Neuronal stem cell (in vitro differentiated cells): ENCODE data around the gene C18orf63.

ENCODE experiments used
- DNase-seq: peaks from one replicate; pipeline ENCODE4 v3.0.0-alpha.2; 2013; ENCODE audit warnings: low spot score
- H2AFZ ChIP-seq: one replicate; pipeline ENCODE4 v1.6.1; 2013; ENCODE audit warnings: mild to moderate bottlenecking, low read length, inconsistent platforms
- H2AK5ac ChIP-seq: 2 replicates; pipeline ENCODE4 v1.6.1; 2013; ENCODE audit warnings: low read depth, mild to moderate bottlenecking, inconsistent platforms, low read length, moderate library complexity, mixed read lengths
- H2BK120ac ChIP-seq: 2 replicates; pipeline ENCODE4 v1.6.1; 2013; ENCODE audit warnings: low read depth, mild to moderate bottlenecking, inconsistent platforms, low read length, moderate library complexity, mixed read lengths
- H2BK12ac ChIP-seq: one replicate; pipeline ENCODE4 v1.6.1; 2013; ENCODE audit warnings: low read length, inconsistent platforms
- H2BK15ac ChIP-seq: 2 replicates; pipeline ENCODE4 v1.6.1; 2013; ENCODE audit warnings: mild to moderate bottlenecking, low read length, inconsistent platforms, mixed read lengths
- H2BK5ac ChIP-seq: one replicate; pipeline ENCODE4 v1.6.1; 2013; ENCODE audit warnings: inconsistent platforms, mild to moderate bottlenecking, low read length, moderate library complexity
- H3K14ac ChIP-seq: one replicate; pipeline ENCODE4 v1.6.1; 2013; ENCODE audit warnings: low read length, inconsistent platforms
- H3K18ac ChIP-seq: 2 replicates; pipeline ENCODE4 v1.6.1; 2013; ENCODE audit warnings: low read length, inconsistent platforms
- H3K23ac ChIP-seq: 2 replicates; pipeline ENCODE4 v1.6.1; 2013; ENCODE audit warnings: low read depth, mild to moderate bottlenecking, mixed read lengths, low read length, inconsistent platforms; ENCODE audit not compliant: poor library complexity
- H3K27ac ChIP-seq: replicated peaks from 3 replicates; pipeline ENCODE4 v1.5.1; 2013; ENCODE audit warnings: low read length, inconsistent platforms
- H3K27me3 ChIP-seq, 3 experiments: 2 replicates each; pipeline ENCODE4 v1.6.1; 2013; ENCODE audit warnings: low read length in 3 of 3, mild to moderate bottlenecking in 2 of 3, inconsistent platforms in 1 of 3, low read depth in 1 of 3, mixed read lengths in 1 of 3, moderate library complexity in 1 of 3; ENCODE audit not compliant: control insufficient read depth in 3 of 3, insufficient read depth in 3 of 3
- H3K36me3 ChIP-seq, 2 donors: replicated peaks in 1 of 2; 2 replicates each; pipeline ENCODE4 v1.6.1; 2013; ENCODE audit warnings: low read length in 2 of 2; ENCODE audit not compliant: control insufficient read depth in 2 of 2, insufficient read depth in 2 of 2
- H3K4ac ChIP-seq: 2 replicates; pipeline ENCODE4 v1.6.1; 2013; ENCODE audit warnings: inconsistent platforms, mild to moderate bottlenecking, low read length, moderate library complexity
- H3K4me1 ChIP-seq, 2 donors: 1 replicate in 1 of 2; 2 replicates in 1 of 2; pipeline ENCODE4 v1.6.1; 2013; ENCODE audit warnings: low read length in 2 of 2, low read depth in 1 of 2; ENCODE audit not compliant: control insufficient read depth in 2 of 2, insufficient read depth in 1 of 2
- H3K4me2 ChIP-seq: one replicate; pipeline ENCODE4 v1.6.1; 2013; ENCODE audit warnings: mild to moderate bottlenecking, low read length, inconsistent platforms; ENCODE audit not compliant: insufficient read depth, poor library complexity, severe bottlenecking
- H3K4me3 ChIP-seq, 2 donors: 2 replicates each; pipeline ENCODE4 v1.5.1; 2013; ENCODE audit warnings: low read length in 2 of 2, mild to moderate bottlenecking in 2 of 2, inconsistent platforms in 1 of 2, moderate library complexity in 1 of 2
- H3K79me1 ChIP-seq: one replicate; pipeline ENCODE4 v1.6.1; 2013; ENCODE audit warnings: low read depth, mild to moderate bottlenecking, inconsistent platforms, low read length, moderate library complexity
- H3K9ac ChIP-seq: one replicate; pipeline ENCODE4 v1.6.1; 2013; ENCODE audit warnings: mild to moderate bottlenecking, low read depth, low read length, inconsistent platforms; ENCODE audit not compliant: poor library complexity
- H3K9me3 ChIP-seq, 2 donors: replicated peaks in 1 of 2; 2 replicates each; pipeline versions ENCODE3 to v1.6.1; 2013; ENCODE audit warnings: low read length in 2 of 2, mild to moderate bottlenecking in 2 of 2, inconsistent platforms in 1 of 2, low read depth in 1 of 2, mixed read lengths in 1 of 2, moderate library complexity in 1 of 2; ENCODE audit not compliant: control insufficient read depth in 2 of 2, insufficient read depth in 1 of 2
- H4K8ac ChIP-seq: one replicate; pipeline ENCODE4 v1.6.1; 2013; ENCODE audit warnings: low read depth, mild to moderate bottlenecking, inconsistent platforms, low read length, moderate library complexity
- H4K91ac ChIP-seq: one replicate; pipeline ENCODE4 v1.6.1; 2013; ENCODE audit warnings: low read length, low read depth, mild to moderate bottlenecking, inconsistent platforms; ENCODE audit not compliant: poor library complexity
- WGBS, 2 donors: extraction: QIAGEN DNeasy Blood & Tissue Kit; methylation state at CpG; one replicate each; pipeline ENCODE4 v1.1.7; 2013; ENCODE audit warnings: missing lambda C conversion rate in 2 of 2, mixed read lengths in 1 of 2; ENCODE audit not compliant: insufficient read length in 2 of 2, insufficient replicate concordance in 1 of 2; ENCODE audit errors: extremely low coverage in 2 of 2; 5-methylcytosine and 5-hydroxymethylcytosine counted together

The C18orf63 gene

GRCh38 chr18:74337155-74337911 lies 21.7 kb downstream of the C18orf63 start:
- no peak overlapping the region for H3K23ac ChIP-seq
- H3K36me3 ChIP-seq = no peaks in the 10 kb centered on the region
- no peaks in the 10 kb centered on the region for H3K9me3 ChIP-seq
- DNase-seq = no peak
- H2AFZ ChIP-seq = no peak overlapping the region
- H3K4me3 ChIP-seq = no peak overlapping the region
- H2AK5ac ChIP-seq = no peak overlapping the region
- H3K27ac ChIP-seq = no peak overlapping the region
- H3K79me1 ChIP-seq = no peaks in the 10 kb centered on the region
- H2BK120ac ChIP-seq = no peak overlapping the region
- H3K27me3 ChIP-seq = peaks cover 0 to 13% (median 0%) of the 10 kb centered on the region in 3 experiments
- H3K4me2 ChIP-seq = no peak overlapping the region
- H2BK15ac ChIP-seq = no peak overlapping the region
- H2BK12ac ChIP-seq = no peak overlapping the region
- H3K18ac ChIP-seq = no peak overlapping the region
- H4K91ac ChIP-seq = no peak overlapping the region
- H3K14ac ChIP-seq = no peak overlapping the region
- H3K4ac ChIP-seq = no peak overlapping the region
- no peak overlapping the region for H4K8ac ChIP-seq
- no peak overlapping the region for H2BK5ac ChIP-seq
- H3K9ac ChIP-seq = no peak overlapping the region
- no CpG with 5 or more reads among the region's 5 CpGs for WGBS, 2 donors
- H3K4me1 ChIP-seq = no peaks in the 10 kb centered on the region

GRCh38 chr18:74337912-74338309 lies 22.3 kb downstream of the C18orf63 start:
- no peaks in the 10 kb centered on the region for H3K9me3 ChIP-seq
- H4K8ac ChIP-seq = no peak overlapping the region
- H3K4ac ChIP-seq = no peak overlapping the region
- no peak overlapping the region for H2BK5ac ChIP-seq
- H2BK12ac ChIP-seq = no peak overlapping the region
- H3K9ac ChIP-seq = no peak overlapping the region
- no peak overlapping the region for H2BK15ac ChIP-seq
- H3K4me1 ChIP-seq = no peaks in the 10 kb centered on the region
- no peak overlapping the region for H2AFZ ChIP-seq
- no peak overlapping the region for H3K18ac ChIP-seq
- H2AK5ac ChIP-seq = no peak overlapping the region
- peaks cover 0 to 13% (median 0%) of the 10 kb centered on the region in 3 experiments for H3K27me3 ChIP-seq
- no peak overlapping the region for H2BK120ac ChIP-seq
- no peak overlapping the region for H4K91ac ChIP-seq
- no CpG with 5 or more reads among the region's 1 CpG for WGBS, 2 donors
- H3K23ac ChIP-seq = no peak overlapping the region
- H3K4me2 ChIP-seq = no peak overlapping the region
- H3K14ac ChIP-seq = no peak overlapping the region
- no peak for DNase-seq
- H3K36me3 ChIP-seq = no peaks in the 10 kb centered on the region
- no peak overlapping the region for H3K27ac ChIP-seq
- no peaks in the 10 kb centered on the region for H3K79me1 ChIP-seq
- H3K4me3 ChIP-seq = no peak overlapping the region

- no peak overlapping the region for H3K27ac ChIP-seq
- WGBS, 2 donors = no CpG with 5 or more reads among the region's 4 CpGs
- no peak overlapping the region for H4K91ac ChIP-seq
- no peak overlapping the region for H2BK5ac ChIP-seq
- H3K4me1 ChIP-seq = no peaks in the 10 kb centered on the region
- no peak overlapping the region for H2BK15ac ChIP-seq
- no peak overlapping the region for H2AK5ac ChIP-seq
- H3K4ac ChIP-seq = no peak overlapping the region
- H3K18ac ChIP-seq = no peak overlapping the region
- H2BK12ac ChIP-seq = no peak overlapping the region
- H3K79me1 ChIP-seq = no peaks in the 10 kb centered on the region
- H4K8ac ChIP-seq = no peak overlapping the region
- no peaks in the 10 kb centered on the region for H3K9me3 ChIP-seq
- no peaks in the 10 kb centered on the region for H3K36me3 ChIP-seq
- no peak overlapping the region for H2BK120ac ChIP-seq
- no peak overlapping the region for H3K4me3 ChIP-seq
- H2AFZ ChIP-seq = no peak overlapping the region
- no peak overlapping the region for H3K4me2 ChIP-seq
- no peak overlapping the region for H3K23ac ChIP-seq
- H3K14ac ChIP-seq = no peak overlapping the region
- peaks cover 0 to 19% (median 0%) of the 10 kb centered on the region in 3 experiments for H3K27me3 ChIP-seq
- peak; percentile 38 for DNase-seq
- H3K9ac ChIP-seq = no peak overlapping the region
Observed at GRCh38 chr18:74342416-74343043, 26.9 kb downstream of the C18orf63 start.

- H3K27me3 ChIP-seq = peaks cover 0 to 23% (median 0%) of the 10 kb centered on the region in 3 experiments
Observed at GRCh38 chr18:74346206-74346605, 30.6 kb downstream of the C18orf63 start.

More at GRCh38 chr18:74346206-74346605, 30.6 kb downstream of the C18orf63 start:
- H4K8ac ChIP-seq = no peak overlapping the region
- no peak overlapping the region for H3K23ac ChIP-seq
- no peaks in the 10 kb centered on the region for H3K4me1 ChIP-seq
- no peak overlapping the region for H3K18ac ChIP-seq
- no peak overlapping the region for H2BK120ac ChIP-seq
- no peak overlapping the region for H2AFZ ChIP-seq
- no peaks in the 10 kb centered on the region for H3K9me3 ChIP-seq
- no peaks in the 10 kb centered on the region for H3K36me3 ChIP-seq
- no peaks in the 10 kb centered on the region for H3K79me1 ChIP-seq
- H3K4ac ChIP-seq = no peak overlapping the region
- H3K27ac ChIP-seq = no peak overlapping the region
- H2BK12ac ChIP-seq = no peak overlapping the region
- no peak overlapping the region for H3K4me3 ChIP-seq
- no peak for DNase-seq
- no peak overlapping the region for H3K14ac ChIP-seq
- no peak overlapping the region for H3K4me2 ChIP-seq
- no peak overlapping the region for H2AK5ac ChIP-seq
- no peak overlapping the region for H3K9ac ChIP-seq
- H2BK15ac ChIP-seq = no peak overlapping the region
- no peak overlapping the region for H4K91ac ChIP-seq
- H2BK5ac ChIP-seq = no peak overlapping the region
